Fibroblast of mammary gland (primary cell): Measurements from ENCODE around the gene SLC35G3.
"Not testable (repeated sequence)": the region's sequence is repeated elsewhere in the genome, so short reads cannot be mapped to it uniquely, and the experiment has no call there.

Experiments used
- DNase-seq: peaks from one replicate; pipeline ENCODE4 v3.0.0-alpha.2; 2010; ENCODE audit warnings: low read depth
- H3K4me3 ChIP-seq: 2 replicates; pipeline ENCODE4 v1.5.1; 2011; ENCODE audit warnings: low read depth, mild to moderate bottlenecking, low read length, moderate library complexity; ENCODE audit not compliant: control insufficient read depth
- TF ChIP-seq, protein P1 (sequence below): conservative IDR thresholded peaks from 2 replicates; pipeline ENCODE4 v1.5.1; 2011; ENCODE audit warnings: low read depth, low read length, inconsistent platforms; ENCODE audit not compliant: control insufficient read depth, insufficient read depth

The SLC35G3 gene

DNA sequence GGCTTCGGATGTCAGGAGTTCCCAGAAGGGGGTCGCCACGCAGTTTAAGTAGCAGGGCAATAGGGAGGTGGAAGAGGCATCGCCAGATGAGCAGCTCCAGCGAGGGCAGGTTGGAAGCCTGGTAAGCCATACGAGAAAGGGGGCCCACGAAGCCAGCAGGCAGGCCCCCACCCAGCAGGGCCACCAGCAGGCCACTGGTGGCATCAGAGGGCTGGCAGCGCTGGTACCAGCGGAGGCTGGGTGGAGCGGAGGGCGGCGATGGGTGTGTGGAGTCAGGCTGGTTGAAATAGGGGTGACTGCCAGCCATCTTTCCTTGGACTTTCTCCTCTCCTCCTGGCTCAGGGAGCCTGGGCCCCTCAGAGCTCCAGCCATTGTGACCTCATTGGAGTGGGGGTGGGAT lies at the start of gene SLC35G3:
SLC35G3 (minus strand) TSS at position 393 of the 400 bp plus-strand sequence; CDS start at position 307, 86 bp downstream.
- DNase-seq, result not testable (repeated sequence)

GRCh38 chr17:35243561-35244340 lies 49.6 kb upstream of the SLC35G3 start:
- DNase-seq, result peak; percentile 84
- peak overlapping the region; percentile 73 for H3K4me3 ChIP-seq
- TF ChIP-seq, protein P1, sequence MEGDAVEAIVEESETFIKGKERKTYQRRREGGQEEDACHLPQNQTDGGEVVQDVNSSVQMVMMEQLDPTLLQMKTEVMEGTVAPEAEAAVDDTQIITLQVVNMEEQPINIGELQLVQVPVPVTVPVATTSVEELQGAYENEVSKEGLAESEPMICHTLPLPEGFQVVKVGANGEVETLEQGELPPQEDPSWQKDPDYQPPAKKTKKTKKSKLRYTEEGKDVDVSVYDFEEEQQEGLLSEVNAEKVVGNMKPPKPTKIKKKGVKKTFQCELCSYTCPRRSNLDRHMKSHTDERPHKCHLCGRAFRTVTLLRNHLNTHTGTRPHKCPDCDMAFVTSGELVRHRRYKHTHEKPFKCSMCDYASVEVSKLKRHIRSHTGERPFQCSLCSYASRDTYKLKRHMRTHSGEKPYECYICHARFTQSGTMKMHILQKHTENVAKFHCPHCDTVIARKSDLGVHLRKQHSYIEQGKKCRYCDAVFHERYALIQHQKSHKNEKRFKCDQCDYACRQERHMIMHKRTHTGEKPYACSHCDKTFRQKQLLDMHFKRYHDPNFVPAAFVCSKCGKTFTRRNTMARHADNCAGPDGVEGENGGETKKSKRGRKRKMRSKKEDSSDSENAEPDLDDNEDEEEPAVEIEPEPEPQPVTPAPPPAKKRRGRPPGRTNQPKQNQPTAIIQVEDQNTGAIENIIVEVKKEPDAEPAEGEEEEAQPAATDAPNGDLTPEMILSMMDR, result no peak

More for the DNA sequence above, at the start of gene SLC35G3:
- not testable (repeated sequence) for H3K4me3 ChIP-seq

DNA sequence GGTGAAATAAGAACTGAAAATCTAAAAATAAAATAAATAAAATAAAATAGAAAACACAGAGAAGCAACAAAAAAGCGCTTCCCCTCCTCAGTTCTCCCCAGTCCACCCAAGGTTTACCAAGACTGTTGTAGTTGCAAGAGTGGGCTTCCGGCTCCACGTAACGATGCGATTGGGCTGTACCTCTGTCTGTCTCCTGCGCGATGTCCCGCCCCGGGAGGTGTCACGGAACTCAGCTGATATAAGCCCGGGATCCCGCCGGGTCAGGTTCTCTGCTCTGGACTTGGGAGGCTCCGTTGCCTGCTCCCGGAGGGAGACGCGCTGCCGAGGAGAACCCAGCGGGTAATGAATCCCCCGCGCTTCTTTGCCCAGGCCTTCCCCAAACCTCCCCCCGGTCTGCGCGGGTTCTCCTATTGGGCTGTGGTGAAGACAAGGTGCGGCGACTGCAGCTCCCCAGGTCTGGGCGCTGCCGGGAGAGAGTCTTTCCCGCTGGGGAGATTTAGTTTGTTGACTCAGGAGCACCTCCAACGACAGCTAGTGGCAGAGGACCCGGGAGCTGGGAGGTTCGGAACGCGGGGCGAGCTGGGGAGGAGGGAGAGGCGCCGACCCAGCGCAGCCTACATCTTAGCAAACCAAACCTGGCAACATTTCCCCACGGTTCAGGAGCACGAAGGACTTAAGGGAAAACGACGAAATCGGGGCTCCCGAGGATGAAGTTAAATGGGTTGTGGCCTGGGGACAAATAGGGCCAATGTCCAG lies 48.8 kb upstream of the SLC35G3 start, which contains the start of gene SLFN5:
SLFN5 (plus strand) TSS at position 268 of the 756 bp plus-strand sequence. CDS start 15,619 bp downstream, outside the sequence.
- H3K4me3 ChIP-seq, result peak within 1 kb of the TSS; percentile 73
- peak; percentile 87 for DNase-seq
- TF ChIP-seq, protein P1, result no peak

DNA sequence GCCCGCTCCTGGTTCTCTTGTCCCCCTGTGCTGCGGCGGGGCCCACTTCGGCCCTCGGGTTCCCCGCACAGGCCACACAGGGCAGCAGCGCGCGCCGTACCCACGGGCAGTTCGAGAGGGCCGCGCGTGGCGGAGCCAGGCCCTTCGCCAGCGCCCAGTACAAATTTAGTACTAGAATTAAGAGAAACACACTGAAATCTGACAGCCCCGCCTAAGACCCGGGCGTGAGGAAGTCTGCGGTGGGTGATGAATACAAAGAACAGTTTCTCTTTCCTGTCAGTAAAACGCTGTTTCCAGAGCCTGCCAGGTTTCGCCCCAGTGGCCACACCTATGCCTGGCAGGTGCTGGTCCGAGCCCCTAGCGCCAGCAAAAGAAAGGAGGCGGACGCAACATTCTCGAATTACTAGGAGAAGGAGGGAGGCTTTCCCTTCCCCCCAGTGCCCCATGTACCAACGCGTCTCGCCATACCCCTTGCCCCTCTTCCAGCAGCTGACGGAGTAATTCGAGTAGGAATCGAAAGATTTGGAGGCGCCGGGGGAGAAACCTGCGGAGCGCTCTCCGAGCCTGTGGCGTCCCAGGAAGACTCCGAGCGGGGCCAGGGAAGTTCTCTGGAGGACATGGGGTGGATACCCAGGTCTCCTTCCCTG lies 48.1 kb upstream of the SLC35G3 start:
- TF ChIP-seq, protein P1, result no peak
- DNase-seq, result peak; percentile 33
- peak overlapping the region; percentile 73 for H3K4me3 ChIP-seq

- DNase-seq, result no peak
- no peak overlapping the region for H3K4me3 ChIP-seq
- TF ChIP-seq, protein P1, result no peak
Measured at GRCh38 chr17:35241520-35241919, 47.3 kb upstream of the SLC35G3 start.

DNA sequence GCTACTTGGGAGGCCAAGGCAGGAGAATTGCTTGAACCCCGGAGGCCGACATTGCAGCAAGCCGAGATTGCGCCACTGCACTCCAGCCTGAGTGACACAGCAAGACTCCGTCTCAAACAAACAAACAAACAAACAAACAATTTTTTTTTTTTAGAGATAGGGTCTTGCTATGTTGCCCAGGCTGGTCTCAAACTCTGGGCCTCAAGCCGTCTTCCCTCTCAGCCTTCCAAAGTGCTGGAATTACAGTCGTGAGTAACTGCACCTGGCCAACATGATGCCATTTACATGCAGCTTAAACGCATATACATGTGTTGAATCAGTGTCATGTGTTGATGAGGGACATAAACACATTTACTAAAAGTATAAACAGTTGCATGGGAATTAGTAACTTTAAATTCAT lies 46.7 kb upstream of the SLC35G3 start:
- TF ChIP-seq, protein P1, result no peak
- no peak overlapping the region for H3K4me3 ChIP-seq
- DNase-seq, result no peak

GRCh38 chr17:35239823-35240222 lies 45.6 kb upstream of the SLC35G3 start:
- TF ChIP-seq, protein P1, result no peak
- no peak overlapping the region for H3K4me3 ChIP-seq
- DNase-seq, result no peak
